Panc1 (cell line): Measurements from ENCODE around the gene PSMA7.

Experiments used
- POLR2AphosphoS5 ChIP-seq: IDR thresholded peaks from 2 replicates; pipeline ENCODE4 v1.6.1; 2012; ENCODE audit warnings: mild to moderate bottlenecking, low read depth, low read length, moderate library complexity
- TF ChIP-seq, protein P1 (sequence below): fragments of 450-650 bp; IDR thresholded peaks from 2 replicates; pipeline ENCODE4 v1.5.1; 2017; ENCODE audit warnings: mild to moderate bottlenecking

DNA sequence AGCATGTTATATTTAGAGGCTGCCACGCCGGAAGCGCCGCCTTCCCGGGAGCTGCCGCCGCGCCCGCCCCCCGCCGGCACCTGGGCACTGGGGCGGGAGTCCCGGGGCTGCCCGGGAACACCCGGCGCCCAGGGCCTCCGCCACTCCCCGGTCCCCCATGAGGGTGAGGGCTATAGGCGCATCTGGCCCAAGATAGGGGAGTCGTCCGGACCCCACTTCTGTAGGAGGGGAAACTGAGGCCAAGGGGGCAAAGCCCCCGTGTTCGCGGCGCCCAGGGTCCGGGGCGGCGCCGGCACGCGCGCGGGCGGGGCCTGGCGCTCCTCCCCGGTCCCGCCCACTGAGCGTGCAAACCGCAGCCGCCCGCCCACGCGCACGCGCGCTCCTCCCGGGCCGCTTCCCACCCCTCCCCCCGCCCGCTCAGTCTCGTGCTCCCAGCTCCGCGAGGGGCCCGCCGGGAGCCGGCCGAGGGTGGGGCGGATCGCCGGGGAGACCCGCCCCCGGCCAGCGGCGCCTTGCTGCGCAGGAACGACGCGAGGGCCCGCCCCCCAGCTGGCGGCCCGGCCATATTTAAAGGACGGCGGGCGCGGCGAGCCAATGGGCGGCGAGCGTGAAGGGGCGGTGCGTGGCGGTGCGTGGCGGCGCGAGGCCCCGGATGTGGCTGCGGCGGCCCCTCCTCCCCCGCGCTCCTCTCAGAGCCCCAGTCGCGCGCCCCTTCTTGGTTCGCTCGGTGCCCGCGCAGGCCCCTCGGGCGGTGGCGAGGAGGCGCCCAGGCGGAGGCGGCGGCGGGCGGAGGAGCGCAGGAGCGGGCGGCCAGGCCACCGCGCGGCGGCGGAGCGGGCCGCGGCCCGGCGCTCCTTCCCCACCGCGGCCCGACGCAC is 21.2 kb downstream of the PSMA7 start, which contains the start of gene LSM14B:
- TF ChIP-seq, protein P1, sequence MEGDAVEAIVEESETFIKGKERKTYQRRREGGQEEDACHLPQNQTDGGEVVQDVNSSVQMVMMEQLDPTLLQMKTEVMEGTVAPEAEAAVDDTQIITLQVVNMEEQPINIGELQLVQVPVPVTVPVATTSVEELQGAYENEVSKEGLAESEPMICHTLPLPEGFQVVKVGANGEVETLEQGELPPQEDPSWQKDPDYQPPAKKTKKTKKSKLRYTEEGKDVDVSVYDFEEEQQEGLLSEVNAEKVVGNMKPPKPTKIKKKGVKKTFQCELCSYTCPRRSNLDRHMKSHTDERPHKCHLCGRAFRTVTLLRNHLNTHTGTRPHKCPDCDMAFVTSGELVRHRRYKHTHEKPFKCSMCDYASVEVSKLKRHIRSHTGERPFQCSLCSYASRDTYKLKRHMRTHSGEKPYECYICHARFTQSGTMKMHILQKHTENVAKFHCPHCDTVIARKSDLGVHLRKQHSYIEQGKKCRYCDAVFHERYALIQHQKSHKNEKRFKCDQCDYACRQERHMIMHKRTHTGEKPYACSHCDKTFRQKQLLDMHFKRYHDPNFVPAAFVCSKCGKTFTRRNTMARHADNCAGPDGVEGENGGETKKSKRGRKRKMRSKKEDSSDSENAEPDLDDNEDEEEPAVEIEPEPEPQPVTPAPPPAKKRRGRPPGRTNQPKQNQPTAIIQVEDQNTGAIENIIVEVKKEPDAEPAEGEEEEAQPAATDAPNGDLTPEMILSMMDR: no peak
- TF ChIP-seq POLR2AphosphoS5: peak; percentile 36; the same call in 1 of the 2 replicates
